Adipose tissue (tissue), 3 donors: ENCODE data around the gene NIN. TPM values are rescaled to one million over a fixed set of nuclear protein-coding genes. Genes with fewer than 3 reads are reported as not detected.
"Not testable (repeated sequence)": the region's sequence is repeated elsewhere in the genome, so short reads cannot be mapped to it uniquely, and the experiment has no call there.

Experiments
- H3K27ac ChIP-seq: one replicate; pipeline ENCODE4 v1.5.1; 2013; ENCODE audit warnings: low read depth, low read length
- WGBS, 3 donors: extraction: QIAGEN DNeasy Blood & Tissue Kit; methylation state at CpG; one replicate each; pipeline ENCODE4 v1.1.7; 2013; 5-methylcytosine and 5-hydroxymethylcytosine counted together
- polyA plus RNA-seq, 3 donors: library from polyadenylated mRNA; stranded (reverse); fragments of 200-250 nt; gene quantifications; one replicate each; pipeline ENCODE4 v1.2.3, GENCODE V29; 2013
- donor health status: healthy with polysubstance abuse.
- donor health status: Bipolar disorder and iron deficiency.
- donor health status: healthy.

Gene NIN
- polyA plus RNA-seq, 3 donors, result 2.6 to 8.2 (median 6.4) TPM

DNA sequence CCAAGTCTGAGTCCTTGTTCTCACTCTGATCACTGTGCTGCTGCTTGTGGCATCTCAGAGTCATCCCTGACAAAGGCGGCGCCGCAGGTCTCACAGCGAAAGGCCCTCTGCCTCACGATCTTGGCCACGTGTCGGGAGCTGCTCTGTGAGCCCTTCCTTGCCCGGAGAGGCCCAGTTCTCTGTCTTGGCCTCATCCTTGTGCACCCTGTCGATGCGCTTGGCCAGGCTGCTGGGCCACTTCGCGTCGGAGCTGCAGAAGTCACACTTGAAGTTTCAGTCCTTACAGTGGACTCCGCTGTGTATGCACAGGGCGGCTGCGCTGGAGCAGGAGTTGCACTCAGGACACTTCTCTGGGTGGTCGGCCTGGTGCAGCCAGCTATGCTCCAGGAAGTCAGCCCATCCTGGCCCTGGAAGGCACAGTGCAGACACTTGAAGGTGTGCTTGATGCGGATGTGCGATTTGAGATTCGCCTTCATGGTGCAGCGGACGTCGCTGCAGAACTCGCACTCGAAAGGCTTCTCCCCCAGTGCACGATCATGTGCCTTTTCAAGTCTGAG, 126.4 kb downstream of the NIN start:
- H3K27ac ChIP-seq, result no peak overlapping the region
- 95 to 98% (median 96%) methylated on average over 26 of the region's 26 CpGs for WGBS, 3 donors

DNA sequence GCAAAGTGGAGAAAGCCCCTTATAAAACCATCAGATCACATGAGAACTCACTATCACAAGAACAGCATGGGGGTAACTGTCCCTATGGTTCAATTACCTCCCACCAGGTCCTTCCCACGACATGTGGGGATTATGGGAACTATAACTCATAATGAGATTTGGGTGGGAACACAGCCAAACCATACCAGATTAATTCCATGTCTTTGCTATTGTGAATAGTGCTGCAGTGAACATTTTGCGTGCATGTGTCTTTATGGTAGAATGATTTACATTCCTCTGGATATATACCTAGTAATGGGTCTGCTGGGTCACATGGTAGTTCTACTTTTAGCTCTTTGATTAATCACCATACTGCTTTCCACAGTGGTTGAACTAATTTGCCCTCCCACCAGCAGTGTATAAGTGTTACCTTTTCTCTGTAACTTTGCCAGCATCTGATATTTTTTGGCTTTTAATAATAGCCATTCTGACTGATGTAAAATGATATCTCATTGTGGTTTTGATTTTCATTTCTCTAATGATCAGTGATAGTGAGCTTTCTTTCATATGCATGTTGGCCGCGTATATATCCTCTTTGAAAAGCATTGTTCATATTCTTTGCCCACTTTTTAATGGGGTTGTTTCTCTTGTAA, 133.2 kb downstream of the NIN start:
- H3K27ac ChIP-seq, result no peak overlapping the region
- WGBS, 3 donors, result 75 to 80% (median 77%) methylated on average over 4 of the region's 4 CpGs

DNA sequence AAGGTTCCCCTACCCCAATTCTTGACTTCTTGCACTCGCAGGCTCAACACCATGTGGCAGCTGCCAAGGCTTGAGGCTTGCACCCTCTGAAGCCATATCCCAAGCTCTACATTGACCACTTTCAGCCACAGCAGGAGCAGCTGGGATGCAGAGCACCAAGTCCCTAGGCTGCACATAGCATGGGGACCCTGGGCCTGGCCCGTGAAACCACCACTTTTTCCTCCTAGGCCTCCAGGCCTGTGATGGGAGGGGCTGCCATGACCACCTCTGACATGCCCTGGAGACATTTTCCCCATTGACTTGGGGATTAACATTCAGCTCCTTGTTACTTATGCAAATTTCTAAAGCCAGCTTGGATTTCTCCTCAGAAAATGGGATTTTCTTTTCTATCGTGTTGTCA, 136.7 kb downstream of the NIN start:
- not testable (repeated sequence) for H3K27ac ChIP-seq
- WGBS, 3 donors, result 76 to 98% (median 95%) methylated on average over 3 of the region's 3 CpGs

DNA sequence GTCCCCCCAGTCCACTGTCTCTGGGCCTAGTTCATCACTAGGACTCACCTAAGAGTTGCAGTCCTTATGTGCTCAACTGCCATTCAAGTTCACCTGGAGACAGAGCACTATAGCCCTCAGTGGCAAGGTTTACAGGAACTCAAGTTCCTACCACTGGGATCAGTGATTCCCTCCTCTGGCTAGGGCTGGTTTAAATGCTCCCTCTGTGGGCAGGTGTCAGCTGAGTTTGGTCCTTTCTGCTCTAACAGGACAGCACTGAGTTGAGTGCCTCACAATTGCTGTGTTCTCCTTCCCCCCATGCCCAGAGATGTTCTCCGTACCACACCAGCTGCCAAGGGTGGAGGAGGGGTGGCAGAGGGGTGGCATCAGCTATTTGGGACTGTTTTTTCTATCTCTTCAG, 142.1 kb downstream of the NIN start:
- 87 to 100% (median 100%) methylated on average over 1 of the region's 1 CpG for WGBS, 3 donors
- H3K27ac ChIP-seq, result no peak overlapping the region

DNA sequence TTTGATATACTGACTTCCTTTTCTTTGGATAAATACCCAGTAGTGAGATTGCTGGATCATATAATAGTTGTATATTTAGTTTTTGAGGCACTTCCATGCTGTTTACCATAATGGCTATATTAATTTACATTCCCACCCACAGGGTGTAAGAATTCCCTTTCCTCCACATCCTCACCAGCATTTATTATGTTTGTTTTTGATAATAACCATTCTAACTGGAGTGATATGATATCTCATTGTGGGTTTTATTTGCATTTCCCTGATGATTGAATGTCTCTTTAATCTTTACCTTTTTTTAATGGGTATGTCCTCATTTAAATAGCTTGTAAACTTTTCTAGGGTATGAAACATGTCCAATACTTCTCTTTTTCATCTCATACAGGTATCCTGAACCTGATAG, 151.3 kb downstream of the NIN start:
- H3K27ac ChIP-seq, result no peak overlapping the region

DNA sequence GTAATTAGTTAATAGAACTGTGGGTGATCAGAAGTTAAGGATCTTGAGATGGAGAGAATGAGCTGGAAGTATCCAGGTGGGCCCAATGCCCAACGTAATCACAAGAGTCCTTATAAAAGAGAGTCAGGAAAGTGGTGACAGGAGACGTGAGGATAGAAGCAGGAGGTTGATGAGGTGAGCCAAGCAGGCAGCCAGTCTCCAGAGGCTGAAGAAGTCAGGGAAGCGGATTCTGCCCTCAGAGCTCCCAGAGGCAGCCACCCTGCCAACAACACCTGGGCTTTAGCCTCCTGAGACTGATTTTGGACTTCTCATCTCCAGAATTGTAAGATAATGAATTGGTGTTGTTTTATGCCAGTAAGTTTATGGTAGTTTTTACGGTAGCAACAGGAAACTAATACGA, 152.8 kb downstream of the NIN start:
- no peak overlapping the region for H3K27ac ChIP-seq
- WGBS, 3 donors, result 69 to 85% (median 75%) methylated on average over 5 of the region's 5 CpGs

DNA sequence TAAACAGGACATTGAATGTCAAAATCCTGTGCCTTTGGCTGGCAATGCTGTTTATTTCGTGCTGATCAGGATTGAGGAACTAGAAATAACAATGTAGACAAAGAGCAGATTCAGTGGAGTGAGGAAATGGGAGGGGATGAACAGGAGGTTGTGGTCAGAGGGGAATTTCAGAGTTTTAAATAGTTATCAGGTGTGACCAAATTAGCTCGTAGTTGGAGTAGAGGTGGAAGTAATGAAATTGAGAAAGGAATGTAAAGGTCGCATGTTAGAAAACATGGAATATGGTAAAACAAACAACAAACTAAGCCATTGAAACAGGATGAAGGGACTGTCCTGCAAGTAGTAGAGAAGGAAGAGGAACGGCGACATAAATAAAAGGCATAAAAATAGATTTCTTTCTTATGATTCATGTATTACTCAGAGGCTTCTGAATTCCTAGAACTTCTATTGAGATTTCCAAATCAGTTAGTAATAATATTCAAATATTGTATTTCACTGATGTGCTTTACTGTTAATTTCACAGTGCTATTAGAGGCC, 153.4 kb downstream of the NIN start:
- H3K27ac ChIP-seq, result no peak overlapping the region
- WGBS, 3 donors, result 23 to 61% (median 24%) methylated on average over 5 of the region's 5 CpGs

DNA sequence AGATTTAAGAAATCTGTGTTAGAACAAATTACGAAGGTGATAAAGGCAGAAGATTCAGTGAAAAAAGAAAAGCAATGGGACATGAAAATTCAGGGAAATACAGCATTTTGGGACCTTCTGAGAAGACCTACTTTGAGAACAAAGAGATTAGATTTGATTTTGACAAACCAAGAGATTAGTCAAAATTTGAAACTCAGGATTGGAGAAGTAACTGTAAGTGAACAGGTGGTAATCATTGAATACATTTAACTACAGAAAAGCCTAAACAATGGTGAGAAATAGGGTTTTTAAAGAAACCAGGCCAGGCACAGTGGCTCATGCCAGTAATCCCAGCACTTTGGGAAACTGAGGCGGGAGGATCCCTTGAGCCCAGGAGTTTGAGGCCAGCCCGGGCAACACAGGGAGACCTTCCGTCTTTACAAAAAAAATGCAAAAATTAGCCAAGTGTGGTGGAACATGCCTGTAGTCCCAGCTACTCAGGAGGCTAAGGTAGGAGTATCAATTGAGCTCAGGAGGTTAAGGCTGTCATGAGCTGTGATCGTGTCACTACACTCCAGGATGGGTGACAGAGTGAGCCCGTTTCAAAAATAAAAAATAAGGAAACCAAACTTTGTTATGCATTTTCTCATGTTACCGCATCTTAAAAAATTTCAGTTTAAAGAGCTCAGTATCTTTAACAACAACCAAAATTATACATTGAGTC, 154.0 kb downstream of the NIN start:
- WGBS, 3 donors, result 74 to 92% (median 76%) methylated on average over 7 of the region's 7 CpGs
- no peak overlapping the region for H3K27ac ChIP-seq

DNA sequence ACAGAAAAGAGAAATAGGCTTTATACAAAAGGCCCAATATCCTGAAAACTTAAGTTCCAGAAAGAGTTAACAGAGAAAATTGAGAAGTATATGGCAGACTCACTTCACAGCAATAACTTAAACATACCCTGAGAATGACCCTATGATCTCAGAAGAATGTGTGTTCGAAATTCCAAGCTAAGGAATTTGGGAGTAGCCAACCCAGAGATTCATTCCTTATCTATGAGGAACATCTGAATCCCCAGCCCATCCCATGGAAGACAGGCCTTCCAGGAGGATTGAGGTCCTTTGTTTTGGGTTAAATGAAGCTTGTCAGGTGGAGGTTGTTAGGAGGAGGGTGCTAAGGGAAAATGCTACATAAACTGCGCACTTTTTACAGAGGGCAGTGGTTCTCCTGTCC, 155.4 kb downstream of the NIN start:
- 81 to 90% (median 89%) methylated on average over 2 of the region's 2 CpGs for WGBS, 3 donors
- H3K27ac ChIP-seq, result no peak overlapping the region

DNA sequence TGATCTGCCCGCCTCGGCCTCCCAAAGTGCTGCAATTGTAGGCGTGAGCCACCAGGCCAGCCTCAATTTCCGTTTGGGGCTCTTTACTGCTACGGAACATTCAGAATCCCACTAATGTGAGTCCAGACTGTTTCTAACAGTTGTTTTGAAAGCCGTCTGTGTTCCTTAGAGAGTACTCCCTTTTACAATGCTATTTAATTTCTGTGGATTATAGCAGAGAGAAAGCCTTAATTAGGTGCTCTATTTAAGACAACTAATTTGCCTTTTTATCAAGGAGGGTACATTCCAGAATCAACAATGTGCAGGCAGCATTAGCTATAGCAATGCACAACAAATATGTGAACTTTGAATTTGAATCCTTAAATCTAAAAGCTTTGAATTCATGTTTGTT, 160.1 kb downstream of the NIN start:
- WGBS, 3 donors, result 86 to 93% (median 90%) methylated on average over 6 of the region's 6 CpGs
- no peak overlapping the region for H3K27ac ChIP-seq

DNA sequence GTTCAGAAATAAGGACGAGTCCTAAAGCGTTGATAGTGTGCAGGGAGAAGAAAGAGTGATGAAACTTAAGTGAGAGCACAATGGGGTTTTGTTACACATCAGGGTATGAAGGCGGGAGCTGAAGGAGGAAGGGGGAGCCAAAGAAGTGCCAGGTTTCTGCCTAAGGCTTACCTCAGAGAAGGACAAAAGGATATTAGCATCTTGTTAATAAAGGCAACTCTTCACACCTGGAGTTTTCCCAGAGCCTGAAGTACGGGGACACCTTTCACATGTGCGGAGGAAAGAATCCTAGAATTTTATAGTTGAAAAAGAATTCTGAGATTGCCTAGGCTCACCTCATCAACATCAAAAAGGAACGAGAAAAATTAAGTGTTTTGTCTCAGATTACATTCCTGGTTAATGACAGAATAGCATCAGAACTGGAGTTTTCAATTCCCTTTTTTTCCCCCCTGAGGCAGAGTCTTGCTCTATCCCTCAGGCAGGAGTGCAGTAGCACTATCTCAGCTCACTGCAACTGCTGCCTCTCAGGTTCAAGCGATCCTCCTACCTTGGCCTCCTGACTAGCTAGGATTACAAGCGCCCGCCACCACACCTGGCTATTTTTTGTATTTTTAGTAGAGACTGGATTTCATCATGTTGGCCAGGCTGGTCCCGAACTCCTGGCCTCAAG, 160.6 kb downstream of the NIN start:
- no peak overlapping the region for H3K27ac ChIP-seq
- 77 to 89% (median 87%) methylated on average over 10 of the region's 10 CpGs for WGBS, 3 donors

Other genes with a start within 250 kb of the NIN start
- gene SAV1, start 162.9 kb downstream of the NIN start, polyA plus RNA-seq, result 10 to 100 TPM; 21.5 to 39.7 (median 36.7) TPM
- under 1 TPM in 1 of 3 donors, not detected in 2; 0.16 TPM for gene ABHD12B, start 40.9 kb upstream of the NIN start, polyA plus RNA-seq
- 100 to 1,000 TPM in 1 of 3 donors, 10 to 100 TPM in 2; 17.7 to 147 (median 95.5) TPM for gene PYGL, start 113.3 kb upstream of the NIN start, polyA plus RNA-seq